Ascending aorta (tissue), 2 donors: ENCODE measurements around the gene TPSAB1. TPM values are rescaled to one million over a fixed set of nuclear protein-coding genes. Genes with fewer than 3 reads are reported as not detected.

Experiments used
- DNase-seq, 2 donors: peaks; one replicate each; pipeline ENCODE4 v3.0.0-alpha.2; 2019; ENCODE audit warnings: low spot score in 2 of 2
- H3K27ac ChIP-seq, 2 donors: fragments of 200-600 bp; sonication (generic); one replicate each; pipeline ENCODE4 v1.5.1; 2016 to 2017; ENCODE audit warnings: mild to moderate bottlenecking in 1 of 2
- H3K27me3 ChIP-seq: fragments of 200-600 bp; sonication (generic); one replicate; pipeline ENCODE4 v1.5.1; 2017
- H3K36me3 ChIP-seq, 2 donors: fragments of 200-600 bp; sonication (generic); one replicate each; pipeline ENCODE4 v1.5.1; 2016
- H3K4me1 ChIP-seq, 2 donors: fragments of 200-600 bp; sonication (generic); one replicate each; pipeline ENCODE4 v1.5.1; 2016 to 2017; ENCODE audit warnings: mild to moderate bottlenecking in 1 of 2
- H3K4me3 ChIP-seq, 2 donors: fragments of 200-600 bp; sonication (generic); one replicate each; pipeline ENCODE4 v1.5.1; 2016 to 2017; ENCODE audit warnings: mild to moderate bottlenecking in 1 of 2
- H3K9me3 ChIP-seq, 2 donors: fragments of 200-600 bp; sonication (generic); one replicate each; pipeline ENCODE4 v1.5.1; 2016
- intact Hi-C: fragments of 100-400 bp; cut with DNase I; formaldehyde crosslinking; loops from one replicate; pipeline ENCODE4 v1.15.1; 2023
- total RNA-seq: library from RNA; depleted of rRNA; stranded (reverse); fragments of >200 nt; gene quantifications from one replicate; pipeline ENCODE4 v1.1.0, GENCODE V29; 2016
- TF ChIP-seq, protein P1 (sequence below), 3 experiments: fragments of 200-600 bp in 2 of 3; fragments of 450-650 bp in 1 of 3; sonication (generic) in 2 of 3; IDR thresholded peaks; one replicate each; pipeline ENCODE4 v1.5.1; 2016 to 2019; ENCODE audit warnings: antibody characterized with exemption in 3 of 3, mild to moderate bottlenecking in 1 of 3, moderate library complexity in 1 of 3

The TPSAB1 gene
- total RNA-seq, 1 donor from 2014 or later: 6.7 TPM

DNA sequence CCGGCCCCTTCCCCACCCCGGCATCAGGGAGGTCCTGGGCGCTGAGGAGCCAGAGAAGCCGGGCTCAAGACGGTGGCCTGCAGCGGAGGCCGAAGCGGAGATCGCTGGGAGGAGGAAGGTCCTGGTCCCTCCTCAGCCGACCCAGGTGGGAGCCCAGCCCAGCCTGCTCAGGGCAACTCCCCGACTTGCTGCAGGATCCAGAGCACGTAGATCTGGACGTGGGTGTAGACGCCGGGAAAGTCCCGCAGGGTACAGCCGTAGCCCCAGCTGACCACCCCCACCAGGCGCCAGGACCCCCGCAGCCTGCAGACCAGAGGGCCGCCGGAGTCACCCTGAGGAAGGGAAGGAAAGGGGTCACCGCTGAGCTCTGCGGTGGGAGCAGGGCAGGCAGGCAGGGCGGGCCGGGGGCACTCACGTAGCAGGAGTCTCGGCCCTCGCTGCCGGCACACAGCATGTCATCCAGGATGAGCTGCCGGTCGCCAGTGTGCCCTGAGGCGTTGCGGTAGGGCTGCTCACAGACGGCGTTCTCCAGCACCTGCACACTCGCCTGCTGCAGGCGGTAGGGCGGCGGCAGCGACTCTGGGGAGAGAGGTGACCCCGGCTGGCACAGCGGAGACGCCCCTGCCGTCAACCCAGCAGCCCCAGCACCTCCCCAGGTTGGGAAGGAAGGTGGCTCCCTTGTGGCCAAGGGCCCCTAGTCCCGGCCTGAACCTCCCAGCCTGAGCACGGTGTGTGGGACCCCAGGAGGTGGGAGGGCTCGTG lies 20.8 kb downstream of the TPSAB1 start:
- intact Hi-C loops: loop anchor here (10.0 kb wide), 1 partner anchor 47 kb away; no protein-coding TSS in a partner anchor
- Histone ChIP-seq H3K27ac (no peak overlapping the region), H3K4me3 (no peak overlapping the region), H3K36me3 (no peaks in the 10 kb centered on the region), H3K9me3 (no peaks in the 10 kb centered on the region), H3K4me1 (no peaks in the 10 kb centered on the region), H3K27me3 (no peaks in the 10 kb centered on the region)
- TF ChIP-seq, protein P1, sequence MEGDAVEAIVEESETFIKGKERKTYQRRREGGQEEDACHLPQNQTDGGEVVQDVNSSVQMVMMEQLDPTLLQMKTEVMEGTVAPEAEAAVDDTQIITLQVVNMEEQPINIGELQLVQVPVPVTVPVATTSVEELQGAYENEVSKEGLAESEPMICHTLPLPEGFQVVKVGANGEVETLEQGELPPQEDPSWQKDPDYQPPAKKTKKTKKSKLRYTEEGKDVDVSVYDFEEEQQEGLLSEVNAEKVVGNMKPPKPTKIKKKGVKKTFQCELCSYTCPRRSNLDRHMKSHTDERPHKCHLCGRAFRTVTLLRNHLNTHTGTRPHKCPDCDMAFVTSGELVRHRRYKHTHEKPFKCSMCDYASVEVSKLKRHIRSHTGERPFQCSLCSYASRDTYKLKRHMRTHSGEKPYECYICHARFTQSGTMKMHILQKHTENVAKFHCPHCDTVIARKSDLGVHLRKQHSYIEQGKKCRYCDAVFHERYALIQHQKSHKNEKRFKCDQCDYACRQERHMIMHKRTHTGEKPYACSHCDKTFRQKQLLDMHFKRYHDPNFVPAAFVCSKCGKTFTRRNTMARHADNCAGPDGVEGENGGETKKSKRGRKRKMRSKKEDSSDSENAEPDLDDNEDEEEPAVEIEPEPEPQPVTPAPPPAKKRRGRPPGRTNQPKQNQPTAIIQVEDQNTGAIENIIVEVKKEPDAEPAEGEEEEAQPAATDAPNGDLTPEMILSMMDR (IDR thresholded peaks at IDR 0.05): no peak
- DNase-seq: no peak

- Histone ChIP-seq H3K27me3 (no peaks in the 10 kb centered on the region), H3K27ac (no peak overlapping the region)
- no peak for DNase-seq
These were observed 21.8 kb downstream of the TPSAB1 start for GRCh38 chr16:1262210-1262845.

DNA sequence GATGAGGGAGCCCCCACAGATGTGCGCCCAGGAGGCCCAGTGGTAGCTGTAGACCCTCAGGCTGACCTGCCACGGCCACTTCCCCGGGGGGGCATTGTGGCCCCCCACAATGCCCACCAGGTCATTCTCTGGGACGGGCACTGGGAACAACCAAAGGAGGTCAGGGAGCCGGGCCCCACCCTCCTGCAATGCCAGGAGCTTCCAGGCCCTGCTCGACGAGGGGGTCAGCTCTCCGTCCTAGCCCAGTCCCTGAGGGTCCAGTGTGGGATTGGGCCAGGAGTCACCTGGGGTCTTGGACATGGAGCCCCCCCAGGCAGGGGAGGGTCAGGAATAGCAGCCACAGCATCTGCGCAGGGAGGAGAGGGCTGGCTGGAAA lies 22.3 kb downstream of the TPSAB1 start:
- Histone ChIP-seq H3K27ac (no peak overlapping the region), H3K36me3 (no peaks in the 10 kb centered on the region), H3K9me3 (no peaks in the 10 kb centered on the region), H3K4me1 (no peaks in the 10 kb centered on the region), H3K27me3 (no peaks in the 10 kb centered on the region), H3K4me3 (no peak overlapping the region)
- no peak for DNase-seq
- TF ChIP-seq, protein P1 (IDR thresholded peaks at IDR 0.05): no peak
- intact Hi-C loops: loop anchor here (10.0 kb wide), 1 partner anchor 48 kb away; no protein-coding TSS in a partner anchor

More at GRCh38 chr16:1262210-1262845, 21.8 kb downstream of the TPSAB1 start:
- Histone ChIP-seq H3K36me3 (no peaks in the 10 kb centered on the region), H3K4me3 (no peak overlapping the region), H3K4me1 (no peaks in the 10 kb centered on the region), H3K9me3 (no peaks in the 10 kb centered on the region)
- intact Hi-C loops: loop anchor here (10.0 kb wide), 1 partner anchor 48 kb away; no protein-coding TSS in a partner anchor
- TF ChIP-seq, protein P1 (IDR thresholded peaks at IDR 0.05): no peak

GRCh38 chr16:1263591-1264344 lies 23.3 kb downstream of the TPSAB1 start:
- H3K27me3 ChIP-seq: no peaks in the 10 kb centered on the region
- H3K9me3 ChIP-seq: no peaks in the 10 kb centered on the region
- DNase-seq: no peak
- TF ChIP-seq, protein P1 (IDR thresholded peaks at IDR 0.05): no peak
- intact Hi-C loops: loop anchor here (10.0 kb wide), 1 partner anchor 49 kb away; no protein-coding TSS in a partner anchor
- H3K27ac ChIP-seq: no peak overlapping the region
- H3K4me1 ChIP-seq: no peaks in the 10 kb centered on the region
- no peak overlapping the region for H3K4me3 ChIP-seq
- H3K36me3 ChIP-seq: no peaks in the 10 kb centered on the region

DNA sequence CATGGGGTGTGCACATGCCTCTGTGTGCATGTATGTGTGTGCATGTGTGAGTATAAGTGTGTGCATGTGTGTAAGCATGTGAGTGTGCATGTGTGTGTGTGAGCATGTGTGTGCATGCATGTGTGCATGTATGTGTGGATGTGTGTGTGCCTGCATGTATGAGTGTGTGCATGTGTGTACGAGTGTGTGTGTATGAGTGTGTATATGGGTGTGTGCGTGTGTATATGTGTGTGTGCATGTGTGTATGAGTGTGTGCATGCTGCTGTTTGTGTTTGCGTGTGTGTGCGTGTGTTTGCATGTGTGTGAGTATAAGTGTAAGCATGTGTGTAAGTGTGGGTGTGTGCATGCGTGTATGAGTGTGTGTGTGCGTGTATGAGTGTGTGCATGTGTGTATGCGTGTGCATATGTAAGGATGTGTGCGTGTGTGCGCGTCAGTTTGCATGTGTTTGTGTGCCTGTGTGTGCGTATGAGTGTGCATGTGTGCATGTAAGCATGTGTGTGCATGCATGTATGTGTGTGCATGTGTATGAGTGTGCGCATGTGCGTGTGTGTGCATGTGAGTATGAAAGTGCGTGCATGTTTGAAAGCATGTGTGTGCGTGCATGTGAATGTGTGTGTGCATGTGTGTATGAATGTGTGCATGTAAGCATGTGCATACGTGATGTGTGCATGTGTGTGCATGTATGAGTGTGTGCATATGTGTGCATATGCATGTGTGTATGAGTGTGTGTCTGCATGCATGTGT lies 24.0 kb downstream of the TPSAB1 start:
- H3K27me3 ChIP-seq: no peaks in the 10 kb centered on the region
- intact Hi-C loops: loop anchor here (10.0 kb wide), 1 partner anchor 50 kb away; no protein-coding TSS in a partner anchor
- TF ChIP-seq, protein P1 (IDR thresholded peaks at IDR 0.05): no peak

More for the DNA sequence above, 24.0 kb downstream of the TPSAB1 start:
- Histone ChIP-seq H3K4me3 (no peak overlapping the region), H3K4me1 (no peaks in the 10 kb centered on the region), H3K27ac (no peak overlapping the region), H3K9me3 (no peaks in the 10 kb centered on the region), H3K36me3 (no peaks in the 10 kb centered on the region)
- DNase-seq: no peak
